GM21737 (cell line): Measurements from ENCODE around the gene ANXA8.
"Not testable (repeated sequence)": the region's sequence is repeated elsewhere in the genome, so short reads cannot be mapped to it uniquely, and the experiment has no call there.

Experiments
- ATAC-seq: cut with Tn5 transposase; IDR thresholded peaks from one replicate; pipeline ENCODE4 v1.9.1; 2021; ENCODE audit warnings: mild to moderate bottlenecking, moderate library complexity; ENCODE audit not compliant: unreplicated experiment

ANXA8 gene, protein sequence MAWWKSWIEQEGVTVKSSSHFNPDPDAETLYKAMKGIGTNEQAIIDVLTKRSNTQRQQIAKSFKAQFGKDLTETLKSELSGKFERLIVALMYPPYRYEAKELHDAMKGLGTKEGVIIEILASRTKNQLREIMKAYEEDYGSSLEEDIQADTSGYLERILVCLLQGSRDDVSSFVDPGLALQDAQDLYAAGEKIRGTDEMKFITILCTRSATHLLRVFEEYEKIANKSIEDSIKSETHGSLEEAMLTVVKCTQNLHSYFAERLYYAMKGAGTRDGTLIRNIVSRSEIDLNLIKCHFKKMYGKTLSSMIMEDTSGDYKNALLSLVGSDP

GRCh38 chr10:47483923-47484322 lies at the start of gene ANXA8:
TSS of gene ANXA8 (minus strand) at chr10:47484115. CDS start at chr10:47483933, 182 bp downstream.
- not testable (repeated sequence) for ATAC-seq

DNA sequence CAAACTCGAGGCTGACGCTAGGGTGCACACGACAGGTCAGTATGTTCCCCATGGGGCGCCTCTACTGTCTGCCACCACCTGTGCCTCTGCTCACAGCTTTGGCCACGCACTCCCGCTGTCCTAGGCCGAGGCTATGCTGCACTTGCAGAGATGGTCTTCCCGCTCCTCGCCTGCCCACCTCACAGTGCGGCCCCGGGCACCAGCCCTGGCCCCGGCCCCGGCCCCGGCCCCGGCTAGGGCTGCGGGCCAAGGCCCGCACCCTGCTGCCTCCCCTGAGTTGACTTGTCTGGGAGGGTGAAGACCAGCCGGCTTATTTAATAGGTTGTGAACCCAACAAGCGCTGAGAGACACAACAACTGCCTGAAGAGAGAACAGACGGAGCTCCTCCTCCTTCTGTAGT lies 39.6 kb upstream of the ANXA8 start, which contains the start of gene AGAP9:
Gene AGAP9, minus strand, starts transcription at position 164 of the 400 bp plus-strand sequence. Its CDS starts 112 bp downstream, at position 52.
- not testable (repeated sequence) for ATAC-seq

DNA sequence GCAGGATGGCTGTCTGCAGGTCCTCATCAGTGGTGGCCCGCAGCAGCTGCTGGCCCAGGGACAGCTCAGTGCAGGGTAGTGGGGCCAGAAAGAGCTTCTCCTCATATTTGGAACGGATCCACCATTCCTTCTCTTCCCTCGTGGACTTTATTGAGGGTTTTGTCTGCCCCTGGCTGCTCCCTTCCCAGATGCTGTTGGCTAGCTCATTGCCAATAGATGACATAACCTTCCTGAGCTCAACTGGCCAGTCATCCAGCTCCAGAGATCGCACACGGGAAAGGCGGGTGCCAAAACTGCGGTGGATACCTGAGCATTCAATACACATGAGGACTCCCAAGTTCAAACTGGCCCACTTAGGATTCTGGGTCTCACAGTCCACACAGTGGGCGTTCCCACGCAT lies 18.4 kb upstream of the ANXA8 start:
- not testable (repeated sequence) for ATAC-seq

- ATAC-seq = not testable (repeated sequence)
Observed at GRCh38 chr10:47494226-47494625, 10.3 kb upstream of the ANXA8 start.

- not testable (repeated sequence) for ATAC-seq
Observed at GRCh38 chr10:47491600-47491999, 7.7 kb upstream of the ANXA8 start, which contains the start of gene FAM25G. TSS of gene FAM25G (minus strand) at chr10:47491700. CDS start at chr10:47491674, 26 bp downstream.

GRCh38 chr10:47489630-47490029 lies 5.7 kb upstream of the ANXA8 start:
- ATAC-seq = not testable (repeated sequence)

- ATAC-seq = not testable (repeated sequence)
Observed at GRCh38 chr10:47485943-47486342, 2.0 kb upstream of the ANXA8 start.

- not testable (repeated sequence) for ATAC-seq
Observed at GRCh38 chr10:47484786-47485185, 871 bp upstream of the ANXA8 start.

- not testable (repeated sequence) for ATAC-seq
Observed at GRCh38 chr10:47482367-47482766, 1.5 kb downstream of the ANXA8 start.

DNA sequence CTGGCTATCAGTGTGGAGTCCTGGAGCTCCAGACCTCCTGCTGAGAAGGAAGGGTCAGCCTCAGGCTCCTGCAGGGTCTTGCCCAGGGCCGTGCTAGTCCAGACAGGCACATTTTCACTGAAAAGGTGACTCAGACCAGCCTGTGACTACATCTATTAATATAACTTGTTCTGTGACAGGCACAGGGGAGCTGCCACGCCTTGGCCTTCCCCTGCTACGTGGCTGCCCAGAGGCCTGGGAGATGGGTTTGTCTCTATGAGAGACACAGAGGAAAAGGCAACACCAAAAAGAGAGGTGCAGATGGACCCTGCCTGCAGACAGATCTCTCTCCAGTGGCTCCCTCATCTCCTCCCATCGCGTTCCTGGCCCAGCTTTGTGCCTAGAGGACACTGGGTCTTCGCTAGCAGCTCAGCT lies 2.1 kb downstream of the ANXA8 start:
- ATAC-seq = not testable (repeated sequence)

DNA sequence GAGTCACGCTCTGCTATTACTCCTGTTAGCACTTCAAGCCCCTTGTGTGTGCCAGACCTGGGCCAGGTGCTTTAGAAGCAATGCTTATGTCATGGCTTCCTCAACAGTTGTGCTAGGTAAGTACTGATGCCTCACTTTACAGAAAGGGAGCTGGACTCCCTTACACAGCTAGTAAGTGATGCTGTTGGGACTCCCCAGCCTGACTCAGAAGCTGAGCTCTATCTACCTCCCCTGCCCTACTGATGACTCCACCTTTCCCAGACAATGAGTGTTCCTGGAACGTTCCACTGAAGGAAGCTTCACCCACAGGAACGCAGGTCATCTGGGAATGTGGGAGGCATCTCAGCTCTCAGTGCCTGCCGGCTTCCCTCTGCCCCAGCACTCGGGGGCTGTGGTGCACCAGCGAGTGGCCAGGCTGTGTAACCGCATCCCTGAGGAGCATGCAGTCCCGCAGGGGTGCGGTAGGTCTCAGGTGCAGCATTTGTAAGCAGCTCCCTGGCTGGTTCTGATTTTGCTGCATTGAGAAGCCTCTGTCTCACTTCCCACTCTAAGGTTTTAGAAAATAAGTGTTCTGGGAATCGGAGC lies 2.6 kb downstream of the ANXA8 start:
- not testable (repeated sequence) for ATAC-seq

DNA sequence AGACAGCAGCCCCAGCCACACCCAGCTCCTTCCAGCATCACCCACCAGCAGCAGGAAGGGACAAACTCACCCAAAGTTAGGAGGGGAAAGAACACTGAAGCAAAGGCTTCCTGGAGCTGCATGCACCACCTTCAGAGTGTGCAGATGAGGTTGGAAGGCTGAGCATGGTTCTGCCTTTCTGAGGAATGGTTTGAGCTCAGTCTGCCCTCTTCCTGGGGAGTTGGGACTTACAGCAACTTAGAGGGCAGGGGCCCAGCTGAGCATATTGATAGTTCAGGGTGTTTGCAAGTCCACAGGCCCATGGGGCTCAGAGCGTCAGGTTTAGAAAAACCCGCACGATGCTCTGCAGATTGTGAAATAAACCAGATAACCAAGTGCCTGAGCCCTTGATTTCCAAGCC lies 3.8 kb downstream of the ANXA8 start:
- not testable (repeated sequence) for ATAC-seq

- ATAC-seq = not testable (repeated sequence)
Observed at GRCh38 chr10:47478114-47478513, 5.8 kb downstream of the ANXA8 start.

DNA sequence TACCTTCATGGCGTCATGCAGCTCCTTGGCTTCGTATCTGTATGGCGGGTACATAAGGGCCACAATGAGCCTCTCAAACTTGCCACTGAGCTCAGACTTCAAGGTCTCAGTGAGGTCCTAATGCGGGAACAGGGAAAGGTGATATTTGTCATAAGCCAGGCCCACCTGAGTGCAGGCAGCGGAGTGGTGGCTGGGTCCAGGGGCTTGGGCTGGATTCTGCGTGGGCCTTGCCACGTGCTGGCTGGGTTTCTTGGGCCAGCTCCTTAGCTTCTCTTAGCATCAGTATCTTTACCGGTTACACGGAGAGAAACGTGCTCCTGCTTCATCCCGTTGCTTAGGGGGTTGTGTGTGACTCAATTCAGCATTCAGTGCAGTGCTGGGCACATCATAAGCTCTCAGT lies 6.8 kb downstream of the ANXA8 start:
- ATAC-seq = not testable (repeated sequence)

DNA sequence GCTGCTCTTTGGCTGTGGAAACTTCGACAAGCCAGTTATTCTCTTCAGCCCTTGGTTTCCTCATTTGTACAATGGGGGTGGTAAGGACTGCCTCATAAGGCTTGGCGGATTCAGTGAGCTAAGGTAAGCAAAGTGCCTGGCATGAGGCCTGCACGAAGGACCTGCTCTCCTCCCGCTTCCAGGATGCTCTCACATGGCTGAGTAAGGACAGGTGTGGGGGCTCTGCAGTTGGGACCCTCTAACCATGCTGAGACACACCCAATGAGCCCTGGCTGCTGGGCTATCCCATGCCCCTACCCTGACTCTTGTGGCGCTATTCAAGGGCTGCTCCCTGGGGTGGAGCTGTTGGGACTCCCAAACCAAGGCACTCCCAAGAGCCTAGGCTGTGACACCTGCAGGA lies 8.8 kb downstream of the ANXA8 start:
- not testable (repeated sequence) for ATAC-seq

- not testable (repeated sequence) for ATAC-seq
Observed at GRCh38 chr10:47473516-47473915, 10.4 kb downstream of the ANXA8 start.

DNA sequence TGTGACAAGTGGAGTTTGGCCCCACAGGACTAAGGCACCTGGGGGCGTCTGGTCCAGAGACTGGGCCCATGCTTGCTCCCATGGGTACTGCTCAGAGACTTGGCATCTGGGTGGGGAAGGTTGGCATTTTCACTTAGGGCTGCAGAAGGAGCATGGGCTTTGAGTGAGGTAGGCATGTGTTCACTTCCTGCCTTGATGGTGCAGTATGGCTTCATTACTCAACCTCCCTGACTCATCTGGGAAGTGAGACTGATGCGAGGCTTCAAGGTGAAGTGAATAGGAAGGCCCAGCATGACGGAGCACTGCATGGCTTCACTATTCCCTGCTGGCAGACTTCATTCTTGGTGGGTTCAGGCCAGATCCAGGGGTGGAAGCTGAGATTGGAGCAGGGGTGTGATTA lies 11.3 kb downstream of the ANXA8 start:
- peak; percentile 64 for ATAC-seq

- ATAC-seq = not testable (repeated sequence)
Observed at GRCh38 chr10:47472072-47472471, 11.8 kb downstream of the ANXA8 start.

GRCh38 chr10:47468731-47469528 lies 15.0 kb downstream of the ANXA8 start:
- ATAC-seq = not testable (repeated sequence)

GRCh38 chr10:47467957-47468356 lies 16.0 kb downstream of the ANXA8 start:
- ATAC-seq = not testable (repeated sequence)

GRCh38 chr10:47467458-47467857 lies 16.5 kb downstream of the ANXA8 start:
- ATAC-seq = not testable (repeated sequence)
